ENCODE results near the gene TIPIN.

DNA sequence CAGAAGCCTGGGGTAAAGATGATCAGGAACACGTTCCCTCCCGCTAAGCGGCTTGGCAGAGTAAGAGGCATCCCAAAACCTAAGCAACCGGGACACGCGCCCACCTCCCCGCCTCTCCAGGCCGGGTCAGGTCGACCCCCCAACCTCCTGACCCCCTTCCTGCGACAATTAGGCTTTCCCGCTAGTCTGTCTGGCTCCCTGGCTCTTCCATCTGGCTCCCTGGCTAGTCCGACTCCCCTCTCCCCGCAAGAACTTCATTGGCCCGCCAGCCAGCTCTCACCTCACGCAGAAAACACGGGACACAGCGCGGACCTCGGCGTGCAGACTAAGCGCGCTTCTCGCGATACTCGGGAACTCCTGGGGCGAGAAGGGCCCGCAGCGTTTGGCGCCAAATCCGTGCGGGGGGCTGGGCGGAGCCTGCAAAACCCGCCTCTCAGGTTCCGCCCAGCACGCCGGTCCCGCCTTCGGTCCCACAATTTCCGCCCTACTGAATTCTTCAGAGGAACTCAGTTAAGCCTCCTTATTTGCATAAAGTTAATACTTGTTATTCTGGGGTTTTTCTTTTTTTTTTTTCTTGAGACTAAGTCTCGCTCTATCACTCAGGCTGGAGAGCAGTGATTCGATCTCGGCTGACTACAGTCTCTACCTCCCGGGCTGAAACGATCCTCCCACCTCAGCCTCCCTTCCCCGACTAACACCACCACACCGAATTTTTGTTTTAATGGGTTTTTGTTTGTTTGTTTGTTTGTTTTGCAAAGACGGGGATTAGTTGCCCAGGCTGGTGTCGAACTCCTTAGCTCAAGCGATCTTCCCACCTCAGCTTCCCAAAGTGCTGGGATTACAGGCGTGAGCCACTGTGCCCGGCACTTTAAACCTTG lies at the start of gene TIPIN:
- TF ChIP-seq, protein P1, sequence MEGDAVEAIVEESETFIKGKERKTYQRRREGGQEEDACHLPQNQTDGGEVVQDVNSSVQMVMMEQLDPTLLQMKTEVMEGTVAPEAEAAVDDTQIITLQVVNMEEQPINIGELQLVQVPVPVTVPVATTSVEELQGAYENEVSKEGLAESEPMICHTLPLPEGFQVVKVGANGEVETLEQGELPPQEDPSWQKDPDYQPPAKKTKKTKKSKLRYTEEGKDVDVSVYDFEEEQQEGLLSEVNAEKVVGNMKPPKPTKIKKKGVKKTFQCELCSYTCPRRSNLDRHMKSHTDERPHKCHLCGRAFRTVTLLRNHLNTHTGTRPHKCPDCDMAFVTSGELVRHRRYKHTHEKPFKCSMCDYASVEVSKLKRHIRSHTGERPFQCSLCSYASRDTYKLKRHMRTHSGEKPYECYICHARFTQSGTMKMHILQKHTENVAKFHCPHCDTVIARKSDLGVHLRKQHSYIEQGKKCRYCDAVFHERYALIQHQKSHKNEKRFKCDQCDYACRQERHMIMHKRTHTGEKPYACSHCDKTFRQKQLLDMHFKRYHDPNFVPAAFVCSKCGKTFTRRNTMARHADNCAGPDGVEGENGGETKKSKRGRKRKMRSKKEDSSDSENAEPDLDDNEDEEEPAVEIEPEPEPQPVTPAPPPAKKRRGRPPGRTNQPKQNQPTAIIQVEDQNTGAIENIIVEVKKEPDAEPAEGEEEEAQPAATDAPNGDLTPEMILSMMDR (IDR thresholded peaks at IDR 0.05): no peak
- TF ChIP-seq POLR2A (IDR thresholded peaks at IDR 0.05) (no peak), EP300 (IDR thresholded peaks at IDR 0.05) (no peak), POLR2AphosphoS5 (IDR thresholded peaks at IDR 0.05) (peak; percentile 61 to 77 (median 73))
